ENCODE data around the gene CCR5AS.
A peak's percentile ranks its signal among the peaks of the same experiment; 100 is the strongest.

Gene CCR5AS

GRCh38 chr3:46406788-46407611 lies at the start of gene CCR5AS, which contains the start of gene CCRL2:
Gene CCR5AS, minus strand, starts transcription at chr3:46407066.
Gene CCRL2, plus strand, starts transcription at chr3:46407259. Its CDS starts 821 bp downstream, at chr3:46408080.
- no peaks in the 10 kb centered on the region for H3K4me1 ChIP-seq
- H3K4me3 ChIP-seq: no peak within 1 kb of the TSS
- DNase-seq (ENCODE audit: low spot score in 2 of 2): no peak
- H3K9me3 ChIP-seq: no peaks in the 10 kb centered on the region
- H3K27me3 ChIP-seq (ENCODE audit: low read depth): peaks cover 15% of the 10 kb centered on the region
- H3K36me3 ChIP-seq (replicated peaks): no peaks in the 10 kb centered on the region
- in situ Hi-C loops (cut with MboI; ENCODE audit: low sequenced_read_pairs): no loop called here

DNA sequence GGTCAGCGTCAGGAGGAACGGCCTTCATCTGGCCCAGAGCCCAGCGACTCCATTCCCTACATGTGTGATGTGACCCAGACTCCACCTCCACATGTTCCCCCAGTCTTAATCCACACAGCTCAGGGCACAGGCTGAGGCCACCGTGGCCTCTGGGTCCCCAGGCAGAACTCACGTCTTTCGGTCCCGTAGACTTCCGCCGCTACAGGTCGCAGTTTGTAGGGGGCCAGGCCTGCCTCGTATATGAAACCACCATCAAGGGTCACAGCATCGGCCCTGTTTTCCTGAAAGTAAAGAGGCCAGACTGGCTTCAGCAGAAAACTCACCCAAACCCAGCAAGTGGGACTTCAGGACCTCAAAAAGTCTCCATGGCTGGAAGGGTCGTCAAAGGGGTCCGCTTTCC lies 49.3 kb upstream of the CCR5AS start:
- no peak overlapping the region for H3K4me3 ChIP-seq
- no peak for DNase-seq (ENCODE audit: low spot score in 2 of 2)
- no peaks in the 10 kb centered on the region for H3K36me3 ChIP-seq (replicated peaks)
- in situ Hi-C loops (cut with MboI; ENCODE audit: low sequenced_read_pairs): loop anchor here (25.0 kb wide), 1 partner anchor 906 kb away; no protein-coding TSS in a partner anchor
- peaks cover 12% of the 10 kb centered on the region for H3K27me3 ChIP-seq (ENCODE audit: low read depth)
- no peaks in the 10 kb centered on the region for H3K4me1 ChIP-seq
- 0 out of 2 replicates have a peak, but pooled peaks cover 3% of the 10 kb centered on the region for H3K9me3 ChIP-seq

- no peak for DNase-seq (ENCODE audit: low spot score in 2 of 2)
- Histone ChIP-seq H3K36me3 (replicated peaks) (no peaks in the 10 kb centered on the region), H3K4me3 (no peak overlapping the region), H3K27me3 (ENCODE audit: low read depth) (peaks cover 12% of the 10 kb centered on the region), H3K9me3 (0 out of 2 replicates have a peak, but pooled peaks cover under 1% of the 10 kb centered on the region), H3K4me1 (no peaks in the 10 kb centered on the region)
- in situ Hi-C loops (cut with MboI; ENCODE audit: low sequenced_read_pairs): loop anchor here (25.0 kb wide), 1 partner anchor 907 kb away; no protein-coding TSS in a partner anchor
Measured at GRCh38 chr3:46455231-46456115, 48.6 kb upstream of the CCR5AS start.

GRCh38 chr3:46454606-46455005 lies 47.7 kb upstream of the CCR5AS start:
- peaks cover 12% of the 10 kb centered on the region for H3K27me3 ChIP-seq (ENCODE audit: low read depth)
- H3K9me3 ChIP-seq: no peaks in the 10 kb centered on the region
- H3K36me3 ChIP-seq (replicated peaks): no peaks in the 10 kb centered on the region
- in situ Hi-C loops (cut with MboI; ENCODE audit: low sequenced_read_pairs): loop anchor here (25.0 kb wide), 1 partner anchor 908 kb away; no protein-coding TSS in a partner anchor
- DNase-seq (ENCODE audit: low spot score in 2 of 2): no peak
- H3K4me3 ChIP-seq: no peak overlapping the region
- H3K4me1 ChIP-seq: no peaks in the 10 kb centered on the region

DNA sequence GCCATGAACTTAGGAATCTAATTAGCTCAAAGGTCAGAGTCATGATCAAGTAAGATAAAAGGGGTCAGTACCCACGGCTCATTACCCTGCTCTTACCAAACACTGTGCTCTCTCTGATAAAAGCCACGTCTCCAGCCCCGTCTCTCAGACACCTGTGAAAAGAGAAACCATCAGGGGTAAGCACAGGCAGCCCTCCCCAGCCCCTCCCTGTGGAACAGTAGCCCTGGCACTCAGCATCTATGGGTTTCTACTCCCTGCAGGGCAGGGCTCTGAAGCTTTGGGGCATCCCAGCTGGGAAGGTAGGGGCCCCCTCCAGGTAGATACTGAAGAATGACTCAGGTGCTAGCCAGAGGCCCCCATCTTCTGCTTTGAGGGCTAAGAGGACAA lies 47.3 kb upstream of the CCR5AS start:
- in situ Hi-C loops (cut with MboI; ENCODE audit: low sequenced_read_pairs): loop anchor here (25.0 kb wide), 1 partner anchor 908 kb away; no protein-coding TSS in a partner anchor
- no peaks in the 10 kb centered on the region for H3K9me3 ChIP-seq
- no peaks in the 10 kb centered on the region for H3K4me1 ChIP-seq
- H3K27me3 ChIP-seq (ENCODE audit: low read depth): peaks cover 12% of the 10 kb centered on the region
- no peak for DNase-seq (ENCODE audit: low spot score in 2 of 2)
- no peaks in the 10 kb centered on the region for H3K36me3 ChIP-seq (replicated peaks)
- no peak overlapping the region for H3K4me3 ChIP-seq

- Histone ChIP-seq H3K4me1 (no peaks in the 10 kb centered on the region), H3K27me3 (ENCODE audit: low read depth) (peaks cover 12% of the 10 kb centered on the region), H3K36me3 (replicated peaks) (no peaks in the 10 kb centered on the region), H3K4me3 (no peak overlapping the region), H3K9me3 (no peaks in the 10 kb centered on the region)
- in situ Hi-C loops (cut with MboI; ENCODE audit: low sequenced_read_pairs): loop anchor here (25.0 kb wide), 1 partner anchor 909 kb away; no protein-coding TSS in a partner anchor
- DNase-seq (ENCODE audit: low spot score in 2 of 2): no peak
Measured at GRCh38 chr3:46453526-46454208, 46.8 kb upstream of the CCR5AS start.

- peak in 1 of 2 experiments; percentile 59 for DNase-seq (ENCODE audit: low spot score in 2 of 2)
- Histone ChIP-seq H3K9me3 (no peaks in the 10 kb centered on the region), H3K4me3 (no peak overlapping the region), H3K36me3 (replicated peaks) (no peaks in the 10 kb centered on the region), H3K27me3 (ENCODE audit: low read depth) (peaks cover 10% of the 10 kb centered on the region), H3K4me1 (no peaks in the 10 kb centered on the region)
- in situ Hi-C loops (cut with MboI; ENCODE audit: low sequenced_read_pairs): loop anchor here (25.0 kb wide), 1 partner anchor 912 kb away; no protein-coding TSS in a partner anchor
Measured at GRCh38 chr3:46449755-46450552, 43.1 kb upstream of the CCR5AS start.

GRCh38 chr3:46448721-46449120 lies 41.9 kb upstream of the CCR5AS start:
- Histone ChIP-seq H3K27me3 (ENCODE audit: low read depth) (peaks cover 10% of the 10 kb centered on the region), H3K36me3 (replicated peaks) (no peaks in the 10 kb centered on the region), H3K4me1 (no peaks in the 10 kb centered on the region), H3K9me3 (no peaks in the 10 kb centered on the region), H3K4me3 (no peak overlapping the region)
- no peak for DNase-seq (ENCODE audit: low spot score in 2 of 2)
- in situ Hi-C loops (cut with MboI; ENCODE audit: low sequenced_read_pairs): no loop called here

DNA sequence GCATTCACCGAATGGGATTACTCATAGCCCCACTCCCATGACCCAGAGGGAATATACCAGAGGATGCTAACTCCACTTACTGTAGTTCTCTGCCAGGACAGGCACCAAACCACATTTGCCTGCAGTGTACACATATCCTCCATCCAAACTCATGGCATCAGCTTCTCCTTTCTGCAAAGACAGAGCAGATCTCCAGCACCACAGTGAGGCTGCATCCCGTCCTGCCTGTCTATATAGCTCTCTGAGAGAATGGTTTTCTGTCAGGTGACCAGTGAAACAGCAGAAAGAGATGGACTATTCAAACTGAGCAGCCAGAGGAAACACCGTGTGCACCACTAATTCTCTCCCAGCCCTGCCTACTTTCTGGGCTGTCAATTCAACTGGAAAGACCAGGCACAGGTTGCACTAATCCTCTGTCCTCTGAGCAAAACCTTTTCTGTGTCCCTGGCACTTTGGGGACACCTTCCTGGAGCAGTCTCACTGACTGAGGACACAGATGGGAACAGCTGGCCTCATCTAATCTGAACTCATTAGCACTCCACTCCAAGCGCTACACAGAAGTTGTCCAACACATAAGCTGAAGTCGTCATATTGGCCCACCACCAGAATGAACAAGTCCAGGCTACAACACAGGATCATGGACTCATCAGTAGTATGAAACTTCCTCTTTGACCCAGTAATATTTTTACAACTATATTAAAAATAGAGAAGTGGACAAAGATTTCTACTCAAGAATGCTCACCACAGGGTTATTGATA lies 40.5 kb upstream of the CCR5AS start:
- H3K4me1 ChIP-seq: no peaks in the 10 kb centered on the region
- DNase-seq (ENCODE audit: low spot score in 2 of 2): no peak
- no peaks in the 10 kb centered on the region for H3K9me3 ChIP-seq
- in situ Hi-C loops (cut with MboI; ENCODE audit: low sequenced_read_pairs): no loop called here
- H3K27me3 ChIP-seq (ENCODE audit: low read depth): peaks cover 6% of the 10 kb centered on the region
- H3K36me3 ChIP-seq (replicated peaks): no peaks in the 10 kb centered on the region
- no peak overlapping the region for H3K4me3 ChIP-seq

GRCh38 chr3:46442576-46443530 lies 36.0 kb upstream of the CCR5AS start:
- in situ Hi-C loops (cut with MboI; ENCODE audit: low sequenced_read_pairs): no loop called here
- Histone ChIP-seq H3K27me3 (ENCODE audit: low read depth) (no peaks in the 10 kb centered on the region; the same call in 1 of the 2 replicates), H3K9me3 (no peaks in the 10 kb centered on the region), H3K4me3 (no peak overlapping the region), H3K36me3 (replicated peaks) (no peaks in the 10 kb centered on the region), H3K4me1 (peaks cover 6% of the 10 kb centered on the region)
- DNase-seq (ENCODE audit: low spot score in 2 of 2): no peak

DNA sequence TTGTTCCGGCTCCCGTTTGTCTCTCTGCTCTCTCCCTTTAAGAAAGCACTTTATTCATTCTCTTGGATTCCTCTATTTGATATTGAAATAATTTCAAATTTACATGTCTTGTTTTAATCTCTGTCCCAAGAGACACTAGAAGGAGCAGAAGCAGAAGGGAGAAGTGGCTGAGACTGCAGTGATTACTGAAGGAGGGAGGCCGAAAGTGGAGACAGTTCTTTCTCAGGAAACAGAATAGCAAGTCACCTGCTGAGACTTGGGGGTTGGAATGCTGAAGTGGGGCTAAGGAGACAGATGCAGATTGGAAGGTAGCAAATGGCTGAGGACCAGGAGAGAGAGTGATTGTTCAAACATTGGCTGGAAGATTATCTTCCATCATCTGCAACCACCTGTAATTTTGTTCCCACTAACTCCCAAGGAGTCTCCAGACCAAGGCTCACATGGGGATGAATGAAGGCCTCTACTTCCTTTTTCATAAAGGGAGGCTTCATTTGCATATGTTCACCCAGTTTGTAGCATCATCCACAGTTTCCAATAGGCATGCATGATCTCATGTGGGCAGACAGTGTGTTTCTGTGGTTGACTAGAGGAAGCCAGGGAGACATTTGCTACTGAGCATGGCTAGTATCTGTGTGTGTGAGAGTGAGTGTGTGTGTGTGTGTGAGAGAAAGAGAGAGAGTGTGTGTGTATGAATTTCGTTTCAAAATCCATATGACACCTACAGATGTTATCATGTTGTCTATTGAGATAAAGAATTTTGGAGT lies 33.8 kb upstream of the CCR5AS start:
- in situ Hi-C loops (cut with MboI; ENCODE audit: low sequenced_read_pairs): no loop called here
- DNase-seq (ENCODE audit: low spot score in 2 of 2): peak; percentile 27 to 33
- Histone ChIP-seq H3K4me3 (no peak overlapping the region), H3K4me1 (peaks cover 6% of the 10 kb centered on the region), H3K9me3 (no peaks in the 10 kb centered on the region), H3K36me3 (replicated peaks) (no peaks in the 10 kb centered on the region), H3K27me3 (ENCODE audit: low read depth) (no peaks in the 10 kb centered on the region)
